Fibroblast of lung (primary cell): ENCODE results near the gene SPIN1. TPM values are rescaled to one million over a fixed set of nuclear protein-coding genes. Genes with fewer than 3 reads are reported as not detected.

ENCODE experiments used
- DNase-seq, 2 donors: peaks; one replicate each; pipeline versions ENCODE4 v3.0.0 to v3.0.0-alpha.2; 2010; ENCODE audit warnings: low read depth in 2 of 2
- H2AFZ ChIP-seq: 2 replicates; pipeline ENCODE4 v1.5.1; 2012; ENCODE audit warnings: low read length, control low read depth, inconsistent platforms
- H3K27ac ChIP-seq: 2 replicates; pipeline ENCODE4 v1.5.1; 2011; ENCODE audit warnings: low read length, control low read depth; ENCODE audit not compliant: insufficient read depth
- H3K27me3 ChIP-seq: 2 replicates; pipeline ENCODE4 v1.5.1; 2011; ENCODE audit warnings: mild to moderate bottlenecking, low read length; ENCODE audit not compliant: control insufficient read depth, insufficient read depth
- H3K36me3 ChIP-seq: 2 replicates; pipeline ENCODE4 v1.5.1; 2011; ENCODE audit warnings: low read length; ENCODE audit not compliant: control insufficient read depth, insufficient read depth
- H3K4me1 ChIP-seq: 2 replicates; pipeline ENCODE4 v1.5.1; 2011; ENCODE audit warnings: low read length; ENCODE audit not compliant: control insufficient read depth, insufficient read depth; ENCODE audit errors: extremely low read depth
- H3K4me2 ChIP-seq: 2 replicates; pipeline ENCODE4 v1.5.1; 2011; ENCODE audit warnings: low read length, control low read depth; ENCODE audit not compliant: insufficient read depth; ENCODE audit errors: extremely low read depth
- H3K4me3 ChIP-seq, 4 experiments: fragments of 200-600 bp in 1 of 4; sonication (generic) in 1 of 4; replicated peaks in 1 of 4; 2 replicates each; pipeline ENCODE4 v1.5.1; 2011 to 2016; ENCODE audit warnings: low read length in 4 of 4, low read depth in 3 of 4, mild to moderate bottlenecking in 3 of 4, control low read depth in 2 of 4, inconsistent platforms in 1 of 4, mixed read lengths in 1 of 4; ENCODE audit not compliant: insufficient read depth in 1 of 4; ENCODE audit errors: control extremely low read depth in 1 of 4
- H3K79me2 ChIP-seq: 2 replicates; pipeline ENCODE4 v1.5.1; 2012; ENCODE audit warnings: mild to moderate bottlenecking, low read length, inconsistent platforms; ENCODE audit not compliant: control insufficient read depth, insufficient read depth
- H3K9ac ChIP-seq: 2 replicates; pipeline ENCODE4 v1.5.1; 2011; ENCODE audit warnings: mild to moderate bottlenecking, low read length, control low read depth; ENCODE audit not compliant: insufficient read depth
- H3K9me3 ChIP-seq: 2 replicates; pipeline ENCODE4 v1.5.1; 2012; ENCODE audit warnings: low read depth, low read length; ENCODE audit not compliant: control insufficient read depth, insufficient read depth
- H4K20me1 ChIP-seq: 2 replicates; pipeline ENCODE4 v1.5.1; 2011; ENCODE audit warnings: low read length; ENCODE audit not compliant: control insufficient read depth, insufficient read depth; ENCODE audit errors: extremely low read depth
- CTCF ChIP-seq, 2 donors: IDR thresholded peaks in 1 of 2; conservative IDR thresholded peaks in 1 of 2; 1 replicate in 1 of 2; 2 replicates in 1 of 2; pipeline ENCODE4 v1.5.1; 2011 to 2012; ENCODE audit warnings: low read length in 2 of 2, control low read depth in 1 of 2, inconsistent platforms in 1 of 2, low read depth in 1 of 2, mild to moderate bottlenecking in 1 of 2
- EZH2 ChIP-seq: IDR thresholded peaks from 2 replicates; pipeline ENCODE4 v1.5.1; 2012; ENCODE audit warnings: low read length, control low read depth, mild to moderate bottlenecking; ENCODE audit errors: missing control alignments
- polyA plus RNA-seq, 2 donors: library from polyadenylated mRNA; depleted of rRNA in 1 of 2; stranded (reverse) in 1 of 2; unstranded in 1 of 2; fragments of >200 nt; gene quantifications; 2 replicates each; pipeline ENCODE4 v1.2.1, GENCODE V29; 2011 to 2012; ENCODE audit warnings: missing spikeins in 1 of 2
- total RNA-seq: library from RNA; depleted of rRNA; stranded (reverse); fragments of >200 nt; gene quantifications from 2 replicates; pipeline ENCODE4 v1.2.1, GENCODE V29; 2014

SPIN1 gene
- total and polyA plus RNA-seq, 2 donors (not counting 1 experiment from before 2014, with no cell fraction given) = 96.9 to 121 TPM

- Histone ChIP-seq H4K20me1 (no peaks in the 10 kb centered on the region), H3K9ac (no peak overlapping the region), H2AFZ (no peak overlapping the region), H3K36me3 (no peaks in the 10 kb centered on the region), H3K79me2 (no peaks in the 10 kb centered on the region), H3K27ac (no peak overlapping the region), H3K4me2 (no peak overlapping the region), H3K27me3 (no peaks in the 10 kb centered on the region), H3K9me3 (no peaks in the 10 kb centered on the region), H3K4me1 (no peaks in the 10 kb centered on the region), H3K4me3 (no peak overlapping the region)
- TF ChIP-seq CTCF (conservative IDR thresholded peaks at IDR 0.05 in 1 of 2, IDR thresholded peaks at IDR 0.05 in 1 of 2; ENCODE audit: low read depth in 1 of 2, low read length in 2 of 2) (no peak), EZH2 (no peak)
- no peak for DNase-seq
Observed at GRCh38 chr9:88358723-88359122, 29.5 kb upstream of the SPIN1 start.

GRCh38 chr9:88359974-88360373 lies 28.3 kb upstream of the SPIN1 start:
- TF ChIP-seq EZH2 (no peak), CTCF (conservative IDR thresholded peaks at IDR 0.05 in 1 of 2, IDR thresholded peaks at IDR 0.05 in 1 of 2; ENCODE audit: low read depth in 1 of 2, low read length in 2 of 2) (no peak)
- Histone ChIP-seq H3K4me3 (no peak overlapping the region), H3K27me3 (peaks cover 2% of the 10 kb centered on the region), H3K4me1 (no peaks in the 10 kb centered on the region), H3K9ac (no peak overlapping the region), H3K79me2 (no peaks in the 10 kb centered on the region), H3K27ac (no peak overlapping the region), H4K20me1 (no peaks in the 10 kb centered on the region), H3K4me2 (no peak overlapping the region), H3K9me3 (no peaks in the 10 kb centered on the region), H3K36me3 (no peaks in the 10 kb centered on the region), H2AFZ (no peak overlapping the region)
- DNase-seq = no peak

GRCh38 chr9:88362681-88363080 lies 25.6 kb upstream of the SPIN1 start:
- Histone ChIP-seq H3K4me1 (no peaks in the 10 kb centered on the region), H3K27me3 (peaks cover 2% of the 10 kb centered on the region), H3K36me3 (no peaks in the 10 kb centered on the region), H3K4me3 (no peak overlapping the region), H3K27ac (no peak overlapping the region), H3K4me2 (no peak overlapping the region), H3K79me2 (no peaks in the 10 kb centered on the region), H3K9ac (no peak overlapping the region), H2AFZ (no peak overlapping the region), H3K9me3 (no peaks in the 10 kb centered on the region), H4K20me1 (no peaks in the 10 kb centered on the region)
- TF ChIP-seq EZH2 (no peak), CTCF (conservative IDR thresholded peaks at IDR 0.05 in 1 of 2, IDR thresholded peaks at IDR 0.05 in 1 of 2; ENCODE audit: low read depth in 1 of 2, low read length in 2 of 2) (no peak)
- no peak for DNase-seq
